22Rv1 (cell line): ENCODE measurements around the gene NME7.

Source experiments
- H3K27ac ChIP-seq: fragments of 450-650 bp; 2 replicates; pipeline ENCODE4 v1.5.1; 2017
- CTCF ChIP-seq: fragments of 450-650 bp; IDR thresholded peaks from 2 replicates; pipeline ENCODE4 v1.5.1; 2017; ENCODE audit warnings: mild to moderate bottlenecking
- ZFX ChIP-seq: fragments of 450-650 bp; IDR thresholded peaks from 2 replicates; pipeline ENCODE4 v1.6.1; 2017; ENCODE audit warnings: antibody characterized with exemption, borderline replicate concordance

Gene NME7

GRCh38 chr1:169143346-169143745 lies 224.3 kb downstream of the NME7 start:
- H3K27ac ChIP-seq: no peak overlapping the region
- TF ChIP-seq CTCF: no peak
- TF ChIP-seq ZFX: no peak

- TF ChIP-seq ZFX (no peak), CTCF (no peak)
- H3K27ac ChIP-seq: no peak overlapping the region
Measured at GRCh38 chr1:169142129-169142528, 225.5 kb downstream of the NME7 start.

- TF ChIP-seq ZFX (no peak), CTCF (no peak)
- no peak overlapping the region for H3K27ac ChIP-seq
Measured at GRCh38 chr1:169141356-169141755, 226.2 kb downstream of the NME7 start.

GRCh38 chr1:169138866-169139670 lies 228.5 kb downstream of the NME7 start:
- H3K27ac ChIP-seq: no peak overlapping the region
- TF ChIP-seq ZFX (no peak), CTCF (no peak)

- H3K27ac ChIP-seq: no peak overlapping the region
- TF ChIP-seq ZFX (no peak), CTCF (no peak)
Measured at GRCh38 chr1:169137357-169137756, 230.2 kb downstream of the NME7 start.

GRCh38 chr1:169133801-169134502 lies 233.6 kb downstream of the NME7 start:
- H3K27ac ChIP-seq: no peak overlapping the region
- TF ChIP-seq CTCF: 0 out of 2 replicates have a peak, but pooled peaks have one; percentile 3
- no peak for TF ChIP-seq ZFX

- TF ChIP-seq CTCF (no peak), ZFX (no peak)
- no peak overlapping the region for H3K27ac ChIP-seq
Measured at GRCh38 chr1:169133228-169133576, 234.4 kb downstream of the NME7 start.
